HL-60 (cell line): ENCODE measurements around the gene NAV2.

Experiments
- CTCF ChIP-seq: IDR thresholded peaks from one replicate; pipeline ENCODE4 v1.5.1; 2011; ENCODE audit warnings: low read length, control low read depth, inconsistent platforms; ENCODE audit not compliant: insufficient read depth
- GABPA ChIP-seq: IDR thresholded peaks from 2 replicates; pipeline ENCODE4 v1.6.1; 2012; ENCODE audit warnings: low read depth
- POLR2AphosphoS5 ChIP-seq: IDR thresholded peaks from 2 replicates; pipeline ENCODE4 v1.6.1; 2012; ENCODE audit warnings: low read depth
- REST ChIP-seq: IDR thresholded peaks from 2 replicates; pipeline ENCODE4 v1.6.1; 2012; ENCODE audit warnings: low read depth; ENCODE audit not compliant: insufficient replicate concordance

- TF ChIP-seq CTCF (no peak), POLR2AphosphoS5 (no peak), GABPA (no peak), REST (no peak)
These were observed 282.0 kb downstream of the NAV2 start for GRCh38 chr11:19994672-19995071.
